HG03039 (cell line): ENCODE data around the gene RGS9BP.
"Not testable (repeated sequence)": the region's sequence is repeated elsewhere in the genome, so short reads cannot be mapped to it uniquely, and the experiment has no call there.

ENCODE experiments used
- ATAC-seq: cut with Tn5 transposase; IDR thresholded peaks from one replicate; pipeline ENCODE4 v1.9.1; 2021; ENCODE audit warnings: mild to moderate bottlenecking, moderate library complexity; ENCODE audit not compliant: unreplicated experiment

RGS9BP gene

GRCh38 chr19:32671883-32672593 is 3.6 kb upstream of the RGS9BP start:
- ATAC-seq, result no peak

- no peak for ATAC-seq
These were observed 2.8 kb upstream of the RGS9BP start for GRCh38 chr19:32672841-32673240.

DNA sequence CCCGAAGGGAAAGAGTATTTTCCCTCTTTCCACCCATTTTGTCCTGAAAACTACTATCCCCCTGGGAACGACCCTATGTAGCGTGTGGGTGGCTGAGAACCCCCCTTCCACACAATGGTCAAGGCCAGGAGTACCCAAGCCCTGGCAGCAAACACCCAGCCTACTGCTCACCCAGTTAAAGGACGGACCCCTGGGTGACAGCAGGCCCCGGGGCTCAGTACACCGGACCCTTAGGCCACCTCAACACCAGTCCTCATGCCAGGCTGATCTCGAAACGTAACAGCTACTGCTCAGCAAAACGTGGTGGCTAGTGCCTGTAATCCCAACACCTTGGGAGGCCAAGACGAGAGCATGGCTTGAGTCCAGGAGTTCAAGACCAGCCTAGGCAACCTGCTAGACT is 2.1 kb upstream of the RGS9BP start:
- no peak for ATAC-seq

DNA sequence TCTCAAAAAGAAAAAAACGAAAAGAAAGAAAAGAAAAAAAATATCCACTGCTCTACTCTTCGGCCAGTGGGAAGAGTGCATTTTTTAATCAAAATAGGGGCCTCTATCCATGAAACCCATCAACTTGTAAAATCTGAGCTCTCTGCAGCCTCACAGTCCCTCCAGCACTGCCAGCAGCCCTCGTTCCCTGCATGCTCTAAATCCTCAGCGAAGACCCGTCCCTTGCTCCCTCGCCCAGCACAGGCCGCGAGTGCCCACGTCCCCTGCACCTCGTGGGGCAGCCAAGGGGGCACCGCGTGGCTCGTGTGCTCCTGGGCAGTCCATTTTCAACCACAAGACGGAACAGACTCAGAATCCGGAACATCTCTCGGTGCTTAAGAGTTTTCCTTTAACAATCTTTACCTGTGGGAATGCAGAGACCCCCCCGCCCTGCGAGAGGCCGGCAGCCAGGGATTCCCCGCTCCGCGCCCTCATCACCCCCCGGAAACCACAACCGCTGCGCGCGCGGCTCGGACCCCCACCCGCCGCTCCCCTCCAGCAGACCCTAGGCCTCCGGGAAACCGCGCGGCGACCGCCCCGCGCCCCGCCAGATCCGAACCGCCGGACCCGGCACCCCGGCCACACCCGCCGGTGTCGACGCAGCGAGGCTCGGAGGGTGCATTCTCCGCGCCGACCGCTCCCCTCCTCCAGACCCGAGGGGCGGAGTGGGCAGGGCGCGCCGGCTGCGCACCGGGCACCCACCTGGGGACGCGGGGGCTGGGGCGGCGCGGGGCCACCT is 1.3 kb upstream of the RGS9BP start:
- no peak for ATAC-seq

- peak; percentile 96 for ATAC-seq
These were observed 523 bp upstream of the RGS9BP start, which contains the start of gene ANKRD27 for GRCh38 chr19:32674931-32675719. Gene ANKRD27 (minus strand): TSS chr19:32675180. CDS start chr19:32659015, 16,165 bp downstream.

DNA sequence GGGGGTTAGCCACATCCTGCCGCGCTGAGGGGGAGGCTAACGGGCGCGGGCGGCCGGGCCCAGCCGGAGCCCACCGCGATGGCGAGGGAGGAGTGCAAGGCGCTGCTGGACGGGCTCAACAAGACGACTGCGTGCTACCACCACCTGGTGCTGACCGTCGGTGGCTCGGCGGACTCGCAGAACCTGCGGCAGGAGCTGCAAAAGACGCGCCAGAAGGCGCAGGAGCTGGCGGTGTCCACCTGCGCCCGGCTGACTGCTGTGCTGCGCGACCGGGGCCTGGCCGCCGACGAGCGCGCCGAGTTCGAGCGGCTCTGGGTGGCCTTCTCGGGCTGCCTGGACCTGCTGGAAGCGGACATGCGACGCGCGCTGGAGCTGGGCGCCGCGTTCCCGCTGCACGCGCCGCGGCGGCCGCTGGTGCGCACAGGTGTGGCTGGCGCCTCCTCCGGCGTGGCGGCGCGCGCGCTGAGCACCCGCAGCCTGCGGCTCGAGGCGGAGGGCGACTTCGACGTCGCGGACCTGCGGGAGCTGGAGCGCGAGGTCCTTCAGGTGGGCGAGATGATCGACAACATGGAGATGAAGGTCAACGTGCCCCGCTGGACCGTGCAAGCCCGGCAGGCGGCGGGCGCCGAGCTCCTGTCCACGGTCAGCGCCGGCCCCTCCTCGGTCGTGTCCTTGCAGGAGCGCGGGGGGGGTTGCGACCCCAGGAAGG is 692 bp downstream of the RGS9BP start:
- no peak for ATAC-seq

GRCh38 chr19:32676895-32677359 is 1.3 kb downstream of the RGS9BP start:
- no peak for ATAC-seq

- no peak for ATAC-seq
These were observed 2.0 kb downstream of the RGS9BP start for GRCh38 chr19:32677657-32678056.

DNA sequence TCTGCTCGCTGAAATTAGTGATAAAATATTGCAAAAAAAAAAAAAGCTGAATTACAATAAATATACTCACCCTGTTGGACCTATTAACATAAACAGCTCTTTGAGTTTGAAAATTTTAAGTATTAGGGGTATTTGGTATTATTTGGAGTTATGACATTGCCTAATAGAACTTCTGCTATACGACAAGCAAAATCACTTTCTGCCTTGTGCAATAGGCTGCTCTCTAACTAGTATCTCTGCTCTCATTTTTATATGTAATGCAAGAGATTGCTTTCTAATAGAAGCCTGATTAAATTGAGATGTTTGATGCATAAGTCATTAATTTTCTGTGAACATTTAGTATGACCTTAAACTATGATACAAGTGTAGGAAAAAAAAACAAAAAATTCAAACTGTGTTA is 5.3 kb downstream of the RGS9BP start:
- no peak for ATAC-seq

- ATAC-seq, result no peak
These were observed 6.7 kb downstream of the RGS9BP start for GRCh38 chr19:32682317-32682716.

- ATAC-seq, result no peak
These were observed 11.3 kb downstream of the RGS9BP start for GRCh38 chr19:32686847-32687475.

DNA sequence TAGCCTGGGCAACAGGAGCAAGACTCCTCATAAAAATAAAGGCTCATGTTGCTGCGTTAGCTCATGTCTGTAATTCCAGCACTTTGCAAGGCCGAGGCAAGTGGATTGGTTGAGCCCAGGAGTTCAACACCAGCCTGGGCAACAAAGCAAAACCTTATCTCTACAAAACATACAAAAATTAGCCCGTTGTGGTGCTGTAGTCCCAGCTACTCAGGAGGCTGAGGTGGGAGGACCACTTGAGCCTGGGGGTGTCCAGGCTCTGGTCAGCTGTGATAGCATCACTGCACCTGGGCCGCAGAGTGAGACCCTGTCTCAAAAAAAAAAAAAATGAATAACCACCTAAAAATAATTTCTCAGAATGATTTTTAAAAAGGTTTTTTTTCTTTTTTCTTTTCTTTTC is 12.0 kb downstream of the RGS9BP start:
- no peak for ATAC-seq

DNA sequence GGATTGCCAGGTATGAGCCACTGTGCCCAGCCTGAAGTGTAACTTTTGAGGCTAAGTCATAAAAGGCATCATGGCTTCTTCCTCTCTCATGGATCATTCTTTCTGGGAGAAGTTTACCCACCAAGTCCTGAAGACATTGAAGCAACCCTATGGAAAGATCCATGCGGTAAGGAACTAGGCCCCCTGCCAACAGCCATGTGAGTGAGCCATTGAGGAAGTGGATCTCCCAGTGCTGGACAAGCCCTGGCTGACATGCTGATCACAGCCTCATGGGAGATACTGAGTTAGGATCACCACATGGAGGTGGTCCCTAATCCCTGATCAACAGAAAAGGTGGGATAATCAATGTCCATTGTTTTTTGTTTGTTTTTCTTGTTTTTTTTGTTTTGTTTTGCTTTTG is 12.7 kb downstream of the RGS9BP start:
- no peak for ATAC-seq

DNA sequence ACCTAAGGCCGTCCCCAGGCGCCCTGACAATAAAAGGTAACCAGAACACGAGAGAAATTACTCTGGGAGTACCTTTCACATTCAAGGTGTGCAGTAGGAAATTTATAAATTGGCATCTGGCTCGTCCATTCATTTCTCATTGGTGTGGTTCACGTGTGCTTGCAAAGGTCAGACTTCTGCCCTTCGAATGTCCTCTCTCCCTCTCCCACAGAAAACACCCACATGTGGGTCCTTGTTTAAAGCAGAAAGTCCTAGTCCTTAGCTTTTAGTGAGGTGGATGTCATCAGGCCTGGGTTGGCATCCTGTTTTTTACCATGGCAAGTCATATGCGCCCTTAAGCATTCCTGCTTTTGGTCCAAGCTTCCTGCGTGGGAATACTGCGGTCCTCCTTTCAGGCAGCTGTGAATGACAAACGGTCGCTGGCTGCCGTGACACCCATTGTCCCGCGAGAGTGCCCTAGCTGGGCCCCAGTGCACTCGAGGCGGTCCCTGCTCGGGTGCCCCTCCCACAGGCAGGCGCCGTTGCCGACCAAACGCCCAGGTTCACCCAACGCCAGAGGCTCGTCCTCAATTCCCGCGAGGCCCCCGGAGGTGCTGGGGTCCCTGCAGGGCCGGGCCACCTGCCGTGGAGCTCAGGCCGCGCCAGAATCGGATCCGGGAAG is 15.8 kb downstream of the RGS9BP start, which contains the start of gene NUDT19:
Gene NUDT19 (plus strand): TSS at position 531 of the 661 bp plus-strand sequence. CDS start 140 bp downstream, outside the sequence.
- peak; percentile 76 for ATAC-seq

DNA sequence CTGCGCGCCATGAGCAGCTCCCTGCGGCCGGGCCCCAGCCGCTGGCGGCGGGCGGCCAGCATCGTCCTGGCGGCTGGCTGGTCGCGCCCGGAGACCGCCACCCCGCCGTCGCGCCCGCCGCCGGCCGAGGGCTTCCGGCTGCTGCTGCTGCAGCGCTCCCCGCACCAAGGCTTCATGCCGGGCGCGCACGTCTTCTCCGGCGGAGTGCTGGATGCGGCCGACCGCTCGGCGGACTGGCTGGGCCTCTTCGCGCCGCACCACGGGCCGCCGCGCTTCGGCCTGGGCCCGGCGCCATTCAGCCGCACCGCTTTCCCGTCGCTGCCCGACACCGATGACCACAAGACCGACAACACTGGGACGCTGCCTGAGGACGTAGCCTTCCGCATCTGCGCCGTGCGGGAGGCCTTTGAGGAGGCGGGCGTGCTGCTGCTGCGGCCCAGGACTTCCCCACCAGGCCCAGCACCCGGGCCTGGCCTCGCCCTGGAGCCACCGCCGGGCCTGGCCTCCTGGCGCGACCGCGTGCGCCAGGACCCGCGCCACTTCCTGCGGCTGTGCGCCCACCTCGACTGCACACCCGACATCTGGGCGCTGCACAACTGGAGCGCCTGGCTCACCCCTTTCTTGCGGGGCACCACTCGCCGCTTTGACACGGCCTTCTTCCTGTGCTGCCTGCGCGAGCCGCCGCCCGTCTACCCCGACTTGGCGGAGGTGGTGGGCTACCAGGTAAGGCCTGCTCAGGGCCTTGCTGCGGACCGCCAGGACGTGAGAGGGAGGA is 16.5 kb downstream of the RGS9BP start:
- peak; percentile 57 for ATAC-seq

- ATAC-seq, result no peak
These were observed 17.0 kb downstream of the RGS9BP start for GRCh38 chr19:32692727-32693061.

DNA sequence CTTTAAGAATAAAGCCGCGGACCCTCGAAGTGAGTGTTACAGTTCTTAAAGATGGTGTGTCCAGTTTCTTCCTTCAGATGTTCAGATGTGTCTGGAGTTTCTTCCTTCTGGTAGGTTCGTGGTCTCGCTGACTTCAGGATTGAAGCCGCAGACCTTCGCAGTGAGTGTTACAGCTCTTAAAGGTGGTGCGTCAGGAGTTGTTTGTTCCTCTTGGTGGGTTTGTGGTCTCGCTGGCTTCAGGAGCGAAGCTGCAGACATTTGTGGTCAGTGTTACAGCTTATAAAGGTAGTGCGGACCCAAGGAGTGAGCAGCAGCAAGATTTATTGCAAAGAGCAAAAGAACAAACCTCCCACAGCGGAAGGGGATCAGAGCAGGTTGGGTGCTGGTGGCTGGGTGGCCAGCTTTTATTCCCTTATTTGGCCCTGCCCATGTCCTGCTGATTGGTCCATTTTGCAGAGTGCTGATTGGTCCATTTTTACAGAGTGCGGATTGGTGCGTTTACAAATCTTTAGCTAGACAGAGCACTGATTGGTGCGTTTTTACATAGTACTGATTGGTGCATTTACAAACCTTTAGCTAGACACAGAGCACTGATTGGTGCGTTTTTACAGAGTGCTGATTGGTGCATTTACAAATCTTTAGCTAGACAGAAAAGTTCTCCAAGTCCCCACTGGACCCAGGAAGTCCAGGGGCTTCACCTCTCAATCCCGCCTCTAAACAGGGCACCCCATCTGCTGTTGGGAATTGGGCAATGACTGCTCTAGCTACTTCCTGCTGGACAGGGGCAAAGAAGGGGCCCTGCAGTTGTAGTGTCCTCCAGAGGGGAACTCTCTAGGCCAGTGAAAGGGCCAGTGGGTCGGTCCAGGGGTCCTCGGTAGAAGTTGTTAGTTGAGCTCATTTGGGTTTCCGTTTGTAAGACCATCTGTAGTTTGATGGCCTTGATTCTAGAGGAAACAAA is 17.8 kb downstream of the RGS9BP start:
- not testable (repeated sequence) for ATAC-seq

- not testable (repeated sequence) for ATAC-seq
These were observed 18.7 kb downstream of the RGS9BP start for GRCh38 chr19:32694316-32694715.
